AG09309 (cell line): ENCODE measurements around the gene KIF24.

Experiments used
- DNase-seq: peaks from one replicate; pipeline ENCODE4 v3.0.0-alpha.2; 2010; ENCODE audit warnings: low read depth
- H3K4me3 ChIP-seq: 2 replicates; pipeline ENCODE4 v1.5.1; 2011; ENCODE audit warnings: mild to moderate bottlenecking, low read depth, low read length, moderate library complexity; ENCODE audit not compliant: control insufficient read depth
- TF ChIP-seq, protein P1 (sequence below): IDR thresholded peaks from 2 replicates; pipeline ENCODE4 v1.5.1; 2011; ENCODE audit warnings: mild to moderate bottlenecking, low read depth, low read length, inconsistent platforms; ENCODE audit not compliant: insufficient read depth, control insufficient read depth; ENCODE audit errors: missing control alignments

Gene KIF24

DNA sequence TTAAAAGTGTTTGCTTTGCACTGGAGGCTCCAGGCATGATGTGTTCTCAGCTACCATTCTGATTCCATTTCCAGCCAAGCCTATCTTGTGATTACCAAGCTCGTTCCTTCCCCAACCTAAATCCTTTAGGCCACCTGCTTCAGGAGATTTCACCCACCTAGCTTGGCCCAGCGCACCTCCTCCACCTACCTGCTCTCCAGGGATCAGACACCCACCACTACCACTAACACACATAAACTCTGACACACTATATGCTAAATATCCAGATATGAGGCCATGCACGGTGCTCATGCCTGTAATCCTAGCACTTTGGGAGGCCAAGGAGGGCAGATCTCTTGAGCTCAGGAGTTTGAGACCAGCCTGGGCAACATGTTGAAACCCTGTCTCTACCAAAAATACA, 45.3 kb upstream of the KIF24 start:
- no peak for DNase-seq
- H3K4me3 ChIP-seq = no peak overlapping the region
- TF ChIP-seq, protein P1, sequence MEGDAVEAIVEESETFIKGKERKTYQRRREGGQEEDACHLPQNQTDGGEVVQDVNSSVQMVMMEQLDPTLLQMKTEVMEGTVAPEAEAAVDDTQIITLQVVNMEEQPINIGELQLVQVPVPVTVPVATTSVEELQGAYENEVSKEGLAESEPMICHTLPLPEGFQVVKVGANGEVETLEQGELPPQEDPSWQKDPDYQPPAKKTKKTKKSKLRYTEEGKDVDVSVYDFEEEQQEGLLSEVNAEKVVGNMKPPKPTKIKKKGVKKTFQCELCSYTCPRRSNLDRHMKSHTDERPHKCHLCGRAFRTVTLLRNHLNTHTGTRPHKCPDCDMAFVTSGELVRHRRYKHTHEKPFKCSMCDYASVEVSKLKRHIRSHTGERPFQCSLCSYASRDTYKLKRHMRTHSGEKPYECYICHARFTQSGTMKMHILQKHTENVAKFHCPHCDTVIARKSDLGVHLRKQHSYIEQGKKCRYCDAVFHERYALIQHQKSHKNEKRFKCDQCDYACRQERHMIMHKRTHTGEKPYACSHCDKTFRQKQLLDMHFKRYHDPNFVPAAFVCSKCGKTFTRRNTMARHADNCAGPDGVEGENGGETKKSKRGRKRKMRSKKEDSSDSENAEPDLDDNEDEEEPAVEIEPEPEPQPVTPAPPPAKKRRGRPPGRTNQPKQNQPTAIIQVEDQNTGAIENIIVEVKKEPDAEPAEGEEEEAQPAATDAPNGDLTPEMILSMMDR = no peak

DNA sequence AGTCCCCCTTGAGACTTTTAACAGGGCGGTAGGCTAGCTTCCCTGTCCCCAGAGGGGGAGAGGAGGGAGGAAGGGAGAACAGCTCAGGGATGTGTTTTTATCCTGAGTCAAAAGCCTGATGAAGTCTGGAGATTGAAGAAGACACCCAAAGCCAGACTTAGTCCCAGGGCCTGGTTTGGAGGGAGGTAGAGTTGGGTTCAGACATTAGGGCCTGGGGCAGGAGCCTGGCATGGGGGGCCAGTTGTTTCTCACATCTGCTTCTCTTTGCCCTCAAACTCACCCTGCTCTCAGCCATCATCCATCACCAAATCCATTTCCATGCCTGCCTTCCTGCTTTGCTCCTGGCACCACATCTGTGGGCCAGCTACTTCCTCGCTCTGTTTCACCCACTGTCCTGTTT, 44.7 kb upstream of the KIF24 start:
- TF ChIP-seq, protein P1 = no peak
- no peak for DNase-seq
- no peak overlapping the region for H3K4me3 ChIP-seq

DNA sequence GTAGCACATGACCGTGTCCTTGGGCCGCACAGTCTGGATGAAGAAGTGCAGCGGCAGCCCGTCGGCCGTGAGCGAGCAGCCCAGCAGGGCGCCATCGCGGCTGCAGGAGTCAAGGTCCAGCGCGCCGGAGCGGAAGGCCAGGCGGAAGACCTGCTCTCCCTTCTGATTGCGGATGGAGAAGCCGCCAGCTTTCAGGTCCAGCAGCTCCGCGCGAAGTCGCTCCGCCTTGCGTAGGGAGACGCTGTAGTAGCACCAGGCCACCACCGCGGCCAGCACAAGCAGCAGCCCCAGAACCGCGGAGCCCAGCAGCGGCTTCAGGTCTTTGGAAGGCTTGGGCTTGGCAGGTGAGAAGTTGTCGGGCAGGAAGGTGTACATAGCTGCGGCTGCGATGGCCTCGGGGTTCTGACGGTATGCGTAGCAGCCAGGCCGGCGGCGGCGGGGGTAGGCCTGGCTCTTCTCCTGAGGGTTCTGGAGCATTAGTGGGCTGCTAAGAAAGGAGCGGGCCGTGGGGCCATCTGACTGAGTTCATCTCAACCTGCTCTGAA, 43.5 kb upstream of the KIF24 start:
- H3K4me3 ChIP-seq = no peak overlapping the region
- DNase-seq = no peak
- TF ChIP-seq, protein P1 = no peak

DNA sequence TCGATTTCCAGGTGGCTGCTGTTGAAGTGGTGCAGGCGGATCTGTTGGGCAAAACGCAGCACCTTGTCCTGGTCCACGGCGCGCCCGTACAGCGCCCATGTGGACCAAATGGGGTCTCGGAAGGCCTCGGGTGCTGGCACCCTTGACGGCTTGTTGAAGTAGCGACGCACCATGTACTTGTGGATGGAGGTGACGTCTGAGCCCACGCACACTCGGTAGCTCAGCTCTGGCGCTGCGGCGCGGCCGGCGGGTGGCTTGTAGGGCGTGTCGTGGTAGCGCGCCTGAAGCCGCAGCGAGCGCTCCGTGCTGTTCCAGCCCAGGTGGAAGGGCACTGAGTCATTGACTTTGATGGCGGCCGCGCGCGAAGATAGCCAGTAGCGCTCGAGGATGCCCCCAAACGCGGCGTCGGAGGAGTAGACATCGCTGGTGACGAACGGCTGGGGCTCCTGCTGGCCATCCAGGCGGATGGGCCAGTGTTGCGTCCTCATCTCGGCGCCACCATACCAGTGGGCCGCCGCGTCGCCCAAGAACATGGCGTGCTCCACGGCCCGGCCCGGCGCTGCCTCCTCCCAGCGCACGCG, 42.9 kb upstream of the KIF24 start:
- no peak overlapping the region for H3K4me3 ChIP-seq
- no peak for DNase-seq
- TF ChIP-seq, protein P1 = no peak

DNA sequence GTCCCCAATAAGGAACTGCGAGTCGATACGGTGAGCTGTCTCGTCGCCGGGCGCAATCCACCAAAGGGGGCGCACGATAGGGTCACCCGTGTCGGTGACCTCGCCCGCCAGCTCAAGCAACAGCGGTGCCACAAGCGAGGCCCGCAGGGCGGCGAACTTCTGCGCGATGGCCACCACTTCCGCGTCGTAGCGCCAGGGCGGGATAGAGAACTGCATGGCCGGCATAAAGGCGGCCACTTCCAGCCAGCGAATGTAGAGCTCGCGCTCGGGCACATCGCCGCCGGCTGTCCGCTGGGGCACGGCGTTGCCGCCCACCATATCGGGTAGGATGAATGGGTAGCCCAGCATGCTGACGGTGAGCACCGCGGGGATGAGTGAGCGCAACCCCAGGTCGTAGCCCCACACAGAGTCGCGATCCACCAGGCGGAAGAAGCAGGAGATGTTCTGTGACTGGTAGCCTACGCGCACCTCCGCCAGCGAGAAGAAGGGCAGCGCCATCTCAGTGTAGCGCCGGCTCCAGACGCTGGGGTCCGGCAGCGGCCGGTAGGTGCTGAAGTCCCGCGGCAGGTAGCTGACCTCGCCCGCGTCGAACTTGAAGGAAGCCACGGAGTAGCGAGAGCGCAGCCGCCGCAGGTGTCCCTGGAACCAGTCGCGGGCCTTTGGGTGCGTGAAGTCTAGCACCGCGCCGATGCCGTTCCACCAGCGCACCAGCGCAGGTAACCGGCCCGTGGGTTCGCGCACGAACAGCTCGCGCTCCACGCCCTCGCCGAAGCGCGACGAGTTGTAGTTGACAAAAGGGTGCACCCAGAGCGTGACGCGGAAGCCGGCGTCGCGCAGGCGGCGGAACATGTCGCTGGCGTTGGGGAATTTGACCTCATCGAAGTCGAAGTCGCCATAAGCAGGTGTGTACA, 42.2 kb upstream of the KIF24 start:
- no peak for DNase-seq
- H3K4me3 ChIP-seq = peak overlapping the region; percentile 31
- TF ChIP-seq, protein P1 = peak; percentile 14

DNA sequence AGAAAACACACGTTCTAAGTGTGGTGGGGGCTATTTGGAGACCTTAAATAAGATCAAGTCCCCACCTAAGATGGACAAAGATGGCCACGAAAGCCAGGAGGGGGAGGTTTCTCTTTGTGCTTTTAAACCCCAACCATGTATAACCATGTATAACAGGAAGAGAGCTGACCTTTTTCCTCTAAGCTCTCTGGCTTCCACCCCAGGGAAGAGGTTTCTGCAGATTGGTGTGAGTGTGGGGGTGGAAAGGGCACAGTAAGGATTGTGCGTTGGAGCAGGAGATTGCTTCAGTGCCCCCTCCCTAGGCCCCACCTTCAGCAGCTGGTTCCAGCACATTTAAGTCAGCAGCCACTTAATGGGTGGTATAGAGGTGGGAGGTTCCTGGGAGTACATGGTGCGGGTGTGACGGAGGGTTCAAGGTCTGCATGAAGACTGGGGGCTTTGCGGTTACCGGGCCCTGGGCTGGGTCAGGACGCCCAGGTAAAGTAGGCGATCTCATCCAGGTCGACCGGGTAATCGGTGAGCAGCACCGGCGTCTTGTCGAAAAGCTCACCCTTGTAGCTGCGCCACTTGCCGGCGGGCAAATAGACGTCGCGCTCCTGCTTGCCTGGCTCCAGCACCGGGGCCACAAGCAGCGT, 41.4 kb upstream of the KIF24 start:
- TF ChIP-seq, protein P1 = no peak
- DNase-seq = no peak
- peak overlapping the region; percentile 31; the same call in 1 of the 2 replicates for H3K4me3 ChIP-seq
